WTC11 (cell line): ENCODE results near the gene SLC35F5. TPM values are rescaled to one million over a fixed set of nuclear protein-coding genes. Genes with fewer than 3 reads are reported as not detected.

Experiments
- ATAC-seq: fragments of 200-7000 bp; cut with Tn5 transposase; 2 replicates; pipeline ENCODE4 v1.10.0; 2021; ENCODE audit warnings: mild to moderate bottlenecking, moderate library complexity
- CTCF ChIA-PET: fragments of 300-600 bp; sonication (Branson Sonifier 250); formaldehyde crosslinking; loops from one replicate; lab custom pipeline; 2021; ENCODE audit warnings: antibody characterized with exemption; lab: Charles Lee
- POLR2A ChIA-PET: fragments of 350-600 bp; sonication (Branson Sonifier 250); formaldehyde crosslinking; loops from one replicate; lab custom pipeline; 2021; ENCODE audit warnings: antibody characterized with exemption; lab: Charles Lee
- DNase-seq: peaks from one replicate; pipeline ENCODE4 v3.0.0; 2021; ENCODE audit warnings: low spot score
- H3K27ac Mint-ChIP-seq: 2 replicates; pipeline ENCODE4 v1.8.0; 2021; ENCODE audit warnings: mixed read lengths
- H3K27me3 Mint-ChIP-seq: 2 replicates; pipeline ENCODE4 v1.8.0; 2021; ENCODE audit warnings: low read depth, mild to moderate bottlenecking, moderate library complexity, mixed read lengths
- H3K36me3 Mint-ChIP-seq: 2 replicates; pipeline ENCODE4 v1.8.0; 2021; ENCODE audit warnings: mixed read lengths
- H3K4me1 Mint-ChIP-seq: 2 replicates; pipeline ENCODE4 v1.8.0; 2022; ENCODE audit warnings: mixed read lengths
- H3K4me3 Mint-ChIP-seq: 2 replicates; pipeline ENCODE4 v1.8.0; 2021; ENCODE audit warnings: mild to moderate bottlenecking, moderate library complexity, mixed read lengths
- H3K9me3 Mint-ChIP-seq: 2 replicates; pipeline ENCODE4 v1.8.0; 2021; ENCODE audit warnings: mixed read lengths
- CREB1 ChIP-seq: sonication (generic); formaldehyde crosslinking; IDR thresholded peaks from 2 replicates; pipeline ENCODE4 v1.8.0; 2023; ENCODE audit warnings: mild to moderate bottlenecking, missing genetic modification reagents
- CREM ChIP-seq: sonication (generic); formaldehyde crosslinking; IDR thresholded peaks from 2 replicates; pipeline ENCODE4 v1.8.1; 2022; ENCODE audit warnings: mild to moderate bottlenecking, missing genetic modification reagents, moderate library complexity
- FOXK1 ChIP-seq: sonication (generic); formaldehyde crosslinking; IDR thresholded peaks from 2 replicates; pipeline ENCODE4 v1.8.0; 2022; ENCODE audit warnings: mild to moderate bottlenecking, moderate library complexity, missing genetic modification reagents
- JUN ChIP-seq: sonication (generic); formaldehyde crosslinking; IDR thresholded peaks from 2 replicates; pipeline ENCODE4 v1.8.0; 2023; ENCODE audit warnings: mild to moderate bottlenecking, missing genetic modification reagents
- NFE2L1 ChIP-seq: sonication (generic); formaldehyde crosslinking; IDR thresholded peaks from 2 replicates; pipeline ENCODE4 v1.8.1; 2023; ENCODE audit warnings: missing genetic modification reagents
- NFYB ChIP-seq: sonication (generic); formaldehyde crosslinking; conservative IDR thresholded peaks from 2 replicates; pipeline ENCODE4 v1.8.0; 2022; ENCODE audit warnings: low read depth, missing genetic modification reagents
- NR1H2 ChIP-seq: sonication (generic); formaldehyde crosslinking; IDR thresholded peaks from 2 replicates; pipeline ENCODE4 v1.9.0; 2021; ENCODE audit warnings: mild to moderate bottlenecking, moderate library complexity, missing genetic modification reagents
- NR2C2 ChIP-seq: sonication (generic); formaldehyde crosslinking; IDR thresholded peaks from 2 replicates; pipeline ENCODE4 v1.8.0; 2022; ENCODE audit warnings: mild to moderate bottlenecking, missing genetic modification reagents
- RELA ChIP-seq: sonication (generic); formaldehyde crosslinking; IDR thresholded peaks from 2 replicates; pipeline ENCODE4 v1.8.1; 2022; ENCODE audit warnings: missing genetic modification reagents, mild to moderate bottlenecking, borderline replicate concordance
- RORB ChIP-seq: fragments of 250-450 bp; sonication (Bioruptor Pico); IDR thresholded peaks from 2 replicates; pipeline ENCODE4 v1.9.0; 2021; ENCODE audit warnings: mild to moderate bottlenecking
- SMAD4 ChIP-seq: sonication (generic); formaldehyde crosslinking; IDR thresholded peaks from 2 replicates; pipeline ENCODE4 v1.8.0; 2022; ENCODE audit warnings: mild to moderate bottlenecking, missing genetic modification reagents
- SP1 ChIP-seq: sonication (generic); formaldehyde crosslinking; conservative IDR thresholded peaks from 2 replicates; pipeline ENCODE4 v1.8.1; 2022; ENCODE audit warnings: missing genetic modification reagents
- TEAD4 ChIP-seq: sonication (generic); formaldehyde crosslinking; IDR thresholded peaks from 2 replicates; pipeline ENCODE4 v1.8.0; 2022; ENCODE audit warnings: mild to moderate bottlenecking, missing genetic modification reagents
- TP53 ChIP-seq: sonication (generic); formaldehyde crosslinking; IDR thresholded peaks from 2 replicates; pipeline ENCODE4 v1.8.1; 2023; ENCODE audit warnings: mild to moderate bottlenecking, missing genetic modification reagents
- ZNF219 ChIP-seq: sonication (generic); formaldehyde crosslinking; IDR thresholded peaks from 2 replicates; pipeline ENCODE4 v1.8.0; 2023; ENCODE audit warnings: missing genetic modification reagents, mild to moderate bottlenecking, borderline replicate concordance
- ZNF423 ChIP-seq: fragments of 250-450 bp; sonication (Bioruptor Pico); IDR thresholded peaks from 2 replicates; pipeline ENCODE4 v2.1.2; 2022; ENCODE audit warnings: mild to moderate bottlenecking, moderate library complexity
- total RNA-seq: library from RNA; stranded (reverse); gene quantifications from 3 replicates; pipeline ENCODE4 v1.2.3, GENCODE V29; 2021
- TF ChIP-seq, protein P1 (sequence below): sonication (generic); formaldehyde crosslinking; IDR thresholded peaks from 2 replicates; pipeline ENCODE4 v1.8.0; 2023; ENCODE audit warnings: missing genetic modification reagents, mild to moderate bottlenecking, borderline replicate concordance
- TF ChIP-seq, protein P2 (sequence below): fragments of 250-450 bp; sonication (Bioruptor Pico); IDR thresholded peaks from 2 replicates; pipeline ENCODE4 v1.9.0; 2021; ENCODE audit warnings: mild to moderate bottlenecking
- TF ChIP-seq, protein P3 (sequence below): sonication (generic); formaldehyde crosslinking; IDR thresholded peaks from 2 replicates; pipeline ENCODE4 v1.8.1; 2023; ENCODE audit warnings: mild to moderate bottlenecking, missing genetic modification reagents
- TF ChIP-seq, protein P4 (sequence below): fragments of 250-450 bp; sonication (Bioruptor Pico); IDR thresholded peaks from 2 replicates; pipeline ENCODE4 v1.9.0; 2021; ENCODE audit warnings: moderate library complexity, mild to moderate bottlenecking, inconsistent platforms, borderline replicate concordance
- TF ChIP-seq, protein P5 (sequence below): sonication (generic); formaldehyde crosslinking; IDR thresholded peaks from 2 replicates; pipeline ENCODE4 v1.8.0; 2022; ENCODE audit warnings: mild to moderate bottlenecking, missing genetic modification reagents
- TF ChIP-seq, protein P6 (sequence below): sonication (generic); formaldehyde crosslinking; IDR thresholded peaks from 2 replicates; pipeline ENCODE4 v1.8.1; 2022; ENCODE audit warnings: mild to moderate bottlenecking, moderate library complexity, missing genetic modification reagents
- TF ChIP-seq, protein P7 (sequence below): sonication (generic); formaldehyde crosslinking; IDR thresholded peaks from 2 replicates; pipeline ENCODE4 v1.8.1; 2022; ENCODE audit warnings: mild to moderate bottlenecking, missing genetic modification reagents, moderate library complexity, borderline replicate concordance

Gene SLC35F5
- total RNA-seq, 1 experiment from 2014 or later, result 20.3 TPM

DNA sequence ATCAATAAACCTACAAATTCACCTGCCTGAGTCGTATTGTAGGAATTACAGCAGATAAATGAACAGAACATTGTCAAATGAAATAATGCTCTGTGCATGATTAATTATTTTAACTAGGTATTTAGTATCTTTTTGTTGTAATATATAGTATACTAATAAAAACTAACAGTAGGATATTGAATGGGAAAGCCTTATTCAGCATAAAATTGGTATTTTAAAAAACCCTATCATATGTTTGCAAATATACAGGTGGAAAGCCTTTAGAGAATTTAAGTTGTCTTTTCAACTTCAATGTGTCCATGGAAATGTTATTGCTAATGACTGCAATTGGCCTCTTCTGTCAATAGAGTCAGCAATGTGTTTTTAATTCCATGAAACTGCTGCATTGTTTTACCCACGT is 40.8 kb upstream of the SLC35F5 start (continued):
- TF ChIP-seq, protein P1, sequence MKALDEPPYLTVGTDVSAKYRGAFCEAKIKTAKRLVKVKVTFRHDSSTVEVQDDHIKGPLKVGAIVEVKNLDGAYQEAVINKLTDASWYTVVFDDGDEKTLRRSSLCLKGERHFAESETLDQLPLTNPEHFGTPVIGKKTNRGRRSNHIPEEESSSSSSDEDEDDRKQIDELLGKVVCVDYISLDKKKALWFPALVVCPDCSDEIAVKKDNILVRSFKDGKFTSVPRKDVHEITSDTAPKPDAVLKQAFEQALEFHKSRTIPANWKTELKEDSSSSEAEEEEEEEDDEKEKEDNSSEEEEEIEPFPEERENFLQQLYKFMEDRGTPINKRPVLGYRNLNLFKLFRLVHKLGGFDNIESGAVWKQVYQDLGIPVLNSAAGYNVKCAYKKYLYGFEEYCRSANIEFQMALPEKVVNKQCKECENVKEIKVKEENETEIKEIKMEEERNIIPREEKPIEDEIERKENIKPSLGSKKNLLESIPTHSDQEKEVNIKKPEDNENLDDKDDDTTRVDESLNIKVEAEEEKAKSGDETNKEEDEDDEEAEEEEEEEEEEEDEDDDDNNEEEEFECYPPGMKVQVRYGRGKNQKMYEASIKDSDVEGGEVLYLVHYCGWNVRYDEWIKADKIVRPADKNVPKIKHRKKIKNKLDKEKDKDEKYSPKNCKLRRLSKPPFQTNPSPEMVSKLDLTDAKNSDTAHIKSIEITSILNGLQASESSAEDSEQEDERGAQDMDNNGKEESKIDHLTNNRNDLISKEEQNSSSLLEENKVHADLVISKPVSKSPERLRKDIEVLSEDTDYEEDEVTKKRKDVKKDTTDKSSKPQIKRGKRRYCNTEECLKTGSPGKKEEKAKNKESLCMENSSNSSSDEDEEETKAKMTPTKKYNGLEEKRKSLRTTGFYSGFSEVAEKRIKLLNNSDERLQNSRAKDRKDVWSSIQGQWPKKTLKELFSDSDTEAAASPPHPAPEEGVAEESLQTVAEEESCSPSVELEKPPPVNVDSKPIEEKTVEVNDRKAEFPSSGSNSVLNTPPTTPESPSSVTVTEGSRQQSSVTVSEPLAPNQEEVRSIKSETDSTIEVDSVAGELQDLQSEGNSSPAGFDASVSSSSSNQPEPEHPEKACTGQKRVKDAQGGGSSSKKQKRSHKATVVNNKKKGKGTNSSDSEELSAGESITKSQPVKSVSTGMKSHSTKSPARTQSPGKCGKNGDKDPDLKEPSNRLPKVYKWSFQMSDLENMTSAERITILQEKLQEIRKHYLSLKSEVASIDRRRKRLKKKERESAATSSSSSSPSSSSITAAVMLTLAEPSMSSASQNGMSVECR (CRISPR knock-in tag), result no peak
- TF ChIP-seq, protein P2, sequence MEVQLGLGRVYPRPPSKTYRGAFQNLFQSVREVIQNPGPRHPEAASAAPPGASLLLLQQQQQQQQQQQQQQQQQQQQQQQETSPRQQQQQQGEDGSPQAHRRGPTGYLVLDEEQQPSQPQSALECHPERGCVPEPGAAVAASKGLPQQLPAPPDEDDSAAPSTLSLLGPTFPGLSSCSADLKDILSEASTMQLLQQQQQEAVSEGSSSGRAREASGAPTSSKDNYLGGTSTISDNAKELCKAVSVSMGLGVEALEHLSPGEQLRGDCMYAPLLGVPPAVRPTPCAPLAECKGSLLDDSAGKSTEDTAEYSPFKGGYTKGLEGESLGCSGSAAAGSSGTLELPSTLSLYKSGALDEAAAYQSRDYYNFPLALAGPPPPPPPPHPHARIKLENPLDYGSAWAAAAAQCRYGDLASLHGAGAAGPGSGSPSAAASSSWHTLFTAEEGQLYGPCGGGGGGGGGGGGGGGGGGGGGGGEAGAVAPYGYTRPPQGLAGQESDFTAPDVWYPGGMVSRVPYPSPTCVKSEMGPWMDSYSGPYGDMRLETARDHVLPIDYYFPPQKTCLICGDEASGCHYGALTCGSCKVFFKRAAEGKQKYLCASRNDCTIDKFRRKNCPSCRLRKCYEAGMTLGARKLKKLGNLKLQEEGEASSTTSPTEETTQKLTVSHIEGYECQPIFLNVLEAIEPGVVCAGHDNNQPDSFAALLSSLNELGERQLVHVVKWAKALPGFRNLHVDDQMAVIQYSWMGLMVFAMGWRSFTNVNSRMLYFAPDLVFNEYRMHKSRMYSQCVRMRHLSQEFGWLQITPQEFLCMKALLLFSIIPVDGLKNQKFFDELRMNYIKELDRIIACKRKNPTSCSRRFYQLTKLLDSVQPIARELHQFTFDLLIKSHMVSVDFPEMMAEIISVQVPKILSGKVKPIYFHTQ, result no peak
- TF ChIP-seq TP53 (no peak), ZNF219 (CRISPR knock-in tag) (no peak), RORB (CRISPR knock-in tag) (no peak), SMAD4 (CRISPR knock-in tag) (no peak), CREM (no peak), FOXK1 (CRISPR knock-in tag) (no peak), RELA (CRISPR knock-in tag) (no peak), CREB1 (CRISPR knock-in tag) (no peak), NFYB (no peak)

DNA sequence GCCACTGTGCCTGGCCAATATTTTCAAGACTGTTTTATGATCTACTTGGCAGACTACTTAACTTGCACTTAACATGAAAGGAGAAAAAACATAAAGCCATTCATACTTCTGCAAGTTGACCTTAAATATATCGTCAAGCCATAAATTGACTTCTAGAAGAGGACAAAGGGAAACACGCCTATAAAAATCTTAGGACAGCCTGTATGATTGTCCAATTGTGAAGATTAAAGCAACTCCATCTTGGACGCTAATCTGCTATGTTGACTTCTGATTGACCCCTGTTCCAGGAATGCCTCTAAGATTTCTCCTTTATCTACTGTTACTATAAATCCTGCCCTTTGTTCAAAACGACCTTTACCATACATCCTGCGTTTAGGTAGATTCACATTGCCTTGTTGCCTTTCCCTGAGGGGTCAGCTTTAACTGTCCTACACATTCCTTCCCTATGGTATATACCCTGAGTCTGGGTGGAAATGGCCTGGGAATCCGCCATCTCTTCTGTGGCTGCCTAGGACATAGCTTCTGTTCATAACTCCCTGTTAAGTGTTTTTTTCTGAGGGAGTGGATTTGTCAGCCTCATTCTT is 40.2 kb upstream of the SLC35F5 start:
- H3K27ac Mint-ChIP-seq, result no peak overlapping the region
- H3K4me1 Mint-ChIP-seq, result peaks cover under 1% of the 10 kb centered on the region; the same call in 1 of the 2 replicates
- no peaks in the 10 kb centered on the region for H3K9me3 Mint-ChIP-seq
- TF ChIP-seq NFE2L1 (CRISPR knock-in tag) (no peak), SP1 (CRISPR knock-in tag) (no peak), RELA (CRISPR knock-in tag) (no peak), ZNF423 (no peak), TEAD4 (CRISPR knock-in tag) (no peak), NR1H2 (no peak), JUN (no peak), NR2C2 (CRISPR knock-in tag) (no peak)
- TF ChIP-seq, protein P3, sequence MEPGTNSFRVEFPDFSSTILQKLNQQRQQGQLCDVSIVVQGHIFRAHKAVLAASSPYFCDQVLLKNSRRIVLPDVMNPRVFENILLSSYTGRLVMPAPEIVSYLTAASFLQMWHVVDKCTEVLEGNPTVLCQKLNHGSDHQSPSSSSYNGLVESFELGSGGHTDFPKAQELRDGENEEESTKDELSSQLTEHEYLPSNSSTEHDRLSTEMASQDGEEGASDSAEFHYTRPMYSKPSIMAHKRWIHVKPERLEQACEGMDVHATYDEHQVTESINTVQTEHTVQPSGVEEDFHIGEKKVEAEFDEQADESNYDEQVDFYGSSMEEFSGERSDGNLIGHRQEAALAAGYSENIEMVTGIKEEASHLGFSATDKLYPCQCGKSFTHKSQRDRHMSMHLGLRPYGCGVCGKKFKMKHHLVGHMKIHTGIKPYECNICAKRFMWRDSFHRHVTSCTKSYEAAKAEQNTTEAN (CRISPR knock-in tag), result no peak
- TF ChIP-seq, protein P4, sequence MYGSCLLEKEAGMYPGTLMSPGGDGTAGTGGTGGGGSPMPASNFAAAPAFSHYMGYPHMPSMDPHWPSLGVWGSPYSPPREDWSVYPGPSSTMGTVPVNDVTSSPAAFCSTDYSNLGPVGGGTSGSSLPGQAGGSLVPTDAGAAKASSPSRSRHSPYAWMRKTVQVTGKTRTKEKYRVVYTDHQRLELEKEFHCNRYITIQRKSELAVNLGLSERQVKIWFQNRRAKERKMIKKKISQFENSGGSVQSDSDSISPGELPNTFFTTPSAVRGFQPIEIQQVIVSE (CRISPR knock-in tag), result no peak
- TF ChIP-seq, protein P5, sequence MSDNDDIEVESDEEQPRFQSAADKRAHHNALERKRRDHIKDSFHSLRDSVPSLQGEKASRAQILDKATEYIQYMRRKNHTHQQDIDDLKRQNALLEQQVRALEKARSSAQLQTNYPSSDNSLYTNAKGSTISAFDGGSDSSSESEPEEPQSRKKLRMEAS (CRISPR knock-in tag), result no peak
- TF ChIP-seq, protein P6, sequence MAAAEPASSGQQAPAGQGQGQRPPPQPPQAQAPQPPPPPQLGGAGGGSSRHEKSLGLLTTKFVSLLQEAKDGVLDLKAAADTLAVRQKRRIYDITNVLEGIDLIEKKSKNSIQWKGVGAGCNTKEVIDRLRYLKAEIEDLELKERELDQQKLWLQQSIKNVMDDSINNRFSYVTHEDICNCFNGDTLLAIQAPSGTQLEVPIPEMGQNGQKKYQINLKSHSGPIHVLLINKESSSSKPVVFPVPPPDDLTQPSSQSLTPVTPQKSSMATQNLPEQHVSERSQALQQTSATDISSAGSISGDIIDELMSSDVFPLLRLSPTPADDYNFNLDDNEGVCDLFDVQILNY (CRISPR knock-in tag), result no peak
- TF ChIP-seq, protein P7, sequence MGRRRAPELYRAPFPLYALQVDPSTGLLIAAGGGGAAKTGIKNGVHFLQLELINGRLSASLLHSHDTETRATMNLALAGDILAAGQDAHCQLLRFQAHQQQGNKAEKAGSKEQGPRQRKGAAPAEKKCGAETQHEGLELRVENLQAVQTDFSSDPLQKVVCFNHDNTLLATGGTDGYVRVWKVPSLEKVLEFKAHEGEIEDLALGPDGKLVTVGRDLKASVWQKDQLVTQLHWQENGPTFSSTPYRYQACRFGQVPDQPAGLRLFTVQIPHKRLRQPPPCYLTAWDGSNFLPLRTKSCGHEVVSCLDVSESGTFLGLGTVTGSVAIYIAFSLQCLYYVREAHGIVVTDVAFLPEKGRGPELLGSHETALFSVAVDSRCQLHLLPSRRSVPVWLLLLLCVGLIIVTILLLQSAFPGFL (CRISPR knock-in tag), result no peak
- ChIA-PET CTCF (no interaction called here), POLR2A (no interaction called here)
- no peak for DNase-seq
- ATAC-seq, result no peak
- H3K36me3 Mint-ChIP-seq, result no peaks in the 10 kb centered on the region
- H3K4me3 Mint-ChIP-seq, result no peak overlapping the region
- peaks cover 5% of the 10 kb centered on the region; the same call in 1 of the 2 replicates for H3K27me3 Mint-ChIP-seq
